GM12878 (cell line): ENCODE results near the gene EPOP. TPM values are rescaled to one million over a fixed set of nuclear protein-coding genes. Genes with fewer than 3 reads are reported as not detected.

Experiments
- ATAC-seq: fragments of 200-7000 bp; cut with Tn5 transposase; 3 replicates; pipeline ENCODE4 v1.9.1; 2020; ENCODE audit warnings: mild to moderate bottlenecking, moderate library complexity
- BruUV-seq: library from RNA; stranded (reverse); fragments of 400-500 nt; replicated peaks from 2 replicates; lab custom pipeline; 2021; lab: Mats Ljungman, UMichigan
- CTCF ChIA-PET: fragments of 300-600 bp; sonication (Branson Sonifier 250); formaldehyde crosslinking; extraction: SDS; loops from one replicate; lab custom pipeline; 2021; ENCODE audit warnings: inconsistent platforms; lab: Yijun Ruan, JAX
- POLR2A ChIA-PET: fragments of 350-600 bp; formaldehyde crosslinking; extraction: SDS; loops from one replicate; lab custom pipeline; 2021; ENCODE audit warnings: inconsistent platforms; lab: Charles Lee
- RAD21 ChIA-PET: fragments of 300-600 bp; sonication (Branson Sonifier 250); formaldehyde crosslinking; loops from one replicate; lab custom pipeline; 2023; ENCODE audit warnings: antibody characterized with exemption; ENCODE audit not compliant: unreplicated experiment; lab: Charles Lee
- SMC1A ChIA-PET: fragments of 300-600 bp; sonication (Branson Sonifier 250); formaldehyde crosslinking; loops from one replicate; lab custom pipeline; 2023; ENCODE audit not compliant: unreplicated experiment, uncharacterized antibody; lab: Charles Lee
- DNase-seq: peaks from one replicate; pipeline ENCODE4 v3.0.0-alpha.2; 2011; ENCODE audit warnings: low read depth, low spot score
- FAIRE-seq: peaks from 3 replicates; lab custom pipeline; 2011; peaks lifted over from hg19 to GRCh38; lab: Jason Lieb, UNC
- H2AFZ ChIP-seq: 2 replicates; pipeline ENCODE4 v1.6.0; 2011; ENCODE audit warnings: low read depth, low read length, control low read depth; ENCODE audit not compliant: control insufficient read depth
- H3K27ac ChIP-seq: 2 replicates; pipeline ENCODE4 v1.5.1; 2011; ENCODE audit warnings: control low read depth; ENCODE audit not compliant: control insufficient read depth, insufficient read depth
- H3K27me3 ChIP-seq, 2 experiments: replicated peaks in 1 of 2; 2 replicates each; pipeline versions ENCODE4 v1.6.0 to v1.6.1; 2011; ENCODE audit warnings: low read length in 1 of 2; ENCODE audit not compliant: control insufficient read depth in 2 of 2, insufficient read depth in 2 of 2
- H3K36me3 ChIP-seq, 2 experiments: 2 replicates each; pipeline ENCODE4 v1.5.1; 2011; ENCODE audit warnings: low read length in 1 of 2; ENCODE audit not compliant: control insufficient read depth in 2 of 2, insufficient read depth in 2 of 2
- H3K4me1 ChIP-seq: 2 replicates; pipeline ENCODE4 v1.6.1; 2011; ENCODE audit warnings: mild to moderate bottlenecking, low read length, moderate library complexity, mixed read lengths; ENCODE audit not compliant: control insufficient read depth, insufficient read depth
- H3K4me2 ChIP-seq: 2 replicates; pipeline ENCODE4 v1.6.0; 2011; ENCODE audit warnings: control low read depth; ENCODE audit not compliant: control insufficient read depth, insufficient read depth
- H3K4me3 ChIP-seq: fragments of 200-600 bp; sonication (generic); 2 replicates; pipeline ENCODE4 v1.5.1; 2016
- H3K79me2 ChIP-seq: 2 replicates; pipeline ENCODE4 v1.6.0; 2011; ENCODE audit warnings: low read length; ENCODE audit not compliant: control insufficient read depth, insufficient read depth
- H3K9ac ChIP-seq: 2 replicates; pipeline ENCODE4 v1.8.0; 2011; ENCODE audit warnings: low read length, control low read depth, mixed read lengths; ENCODE audit not compliant: control insufficient read depth, insufficient read depth
- H3K9me3 ChIP-seq: replicated peaks from 3 replicates; pipeline ENCODE4 v1.5.1; 2011; ENCODE audit warnings: mild to moderate bottlenecking, low read length; ENCODE audit not compliant: control insufficient read depth, insufficient read depth
- H4K20me1 ChIP-seq: 2 replicates; pipeline ENCODE4 v1.6.0; 2011; ENCODE audit not compliant: control insufficient read depth, insufficient read depth
- ATF2 ChIP-seq: IDR thresholded peaks from 2 replicates; pipeline ENCODE4 v1.6.1; 2012; ENCODE audit warnings: low read length, inconsistent platforms
- ATF7 ChIP-seq: fragments of 450-650 bp; IDR thresholded peaks from 2 replicates; pipeline ENCODE4 v1.6.1; 2016; ENCODE audit warnings: low read depth, mild to moderate bottlenecking
- BRCA1 ChIP-seq: IDR thresholded peaks from 2 replicates; pipeline ENCODE4 v1.6.1; 2011; ENCODE audit warnings: low read depth, low read length, improper control_type of control experiment
- IKZF2 ChIP-seq, 2 experiments: fragments of 450-650 bp; IDR thresholded peaks; 2 replicates each; pipeline ENCODE4 v1.6.1; 2017; ENCODE audit warnings: mild to moderate bottlenecking in 2 of 2, moderate library complexity in 2 of 2
- MLLT1 ChIP-seq: fragments of 450-650 bp; IDR thresholded peaks from 2 replicates; pipeline ENCODE4 v1.6.1; 2016; ENCODE audit warnings: mild to moderate bottlenecking
- NR2F1 ChIP-seq: fragments of 450-650 bp; conservative IDR thresholded peaks from 2 replicates; pipeline ENCODE4 v1.6.1; 2017; ENCODE audit warnings: mild to moderate bottlenecking
- WGBS: methylation state at CpG from one replicate; pipeline ENCODE4 v1.1.6; 2016; ENCODE audit warnings: low lambda C conversion rate; ENCODE audit not compliant: insufficient replicate concordance, insufficient coverage; ENCODE audit errors: missing lambda C conversion rate; 5-methylcytosine and 5-hydroxymethylcytosine counted together
- in situ Hi-C: fragments of 300-500 bp; cut with MboI; formaldehyde crosslinking; loops from 9 replicates; pipeline ENCODE4 v1.14.3; 2018; ENCODE audit warnings: mixed read lengths
- intact Hi-C: fragments of 100-400 bp; cut with micrococcal nuclease; formaldehyde crosslinking; loops from one replicate; pipeline ENCODE4 v1.14.2; 2022; ENCODE audit not compliant: unreplicated experiment
- polyA plus RNA-seq, 11 experiments: library from polyadenylated mRNA; depleted of rRNA in 4 of 11; unstranded in 6 of 11; stranded (reverse) in 5 of 11; fragments of >200 nt; fragmentation: Nextera tagmentation in 4 of 11; fragmentation: Illumina TruSeq in 1 of 11; extraction: Ambion mirVana in 4 of 11; extraction: Trizol in 1 of 11; gene quantifications; 1 replicate in 1 of 11; 2 replicates in 10 of 11; pipeline versions ENCODE4 v1.2.1 to v1.2.3, GENCODE V29; 2011 to 2016; ENCODE audit warnings: inconsistent platforms in 2 of 11, missing spikeins in 2 of 11, low read depth in 1 of 11
- total RNA-seq, 4 experiments: library from RNA; depleted of rRNA in 3 of 4; stranded (reverse); fragments of >200 nt in 3 of 4; fragmentation: Illumina TruSeq in 1 of 4; extraction: Trizol in 1 of 4; gene quantifications; 2 replicates each; pipeline versions ENCODE4 v1.2.1 to v1.2.3, GENCODE V29; 2013 to 2021
- TF ChIP-seq, protein P1 (sequence below): fragments of 450-650 bp; conservative IDR thresholded peaks from 2 replicates; pipeline ENCODE4 v1.6.1; 2017; ENCODE audit warnings: mild to moderate bottlenecking, moderate library complexity
- TF ChIP-seq, protein P2 (sequence below): fragments of 450-650 bp; formaldehyde crosslinking; IDR thresholded peaks from 2 replicates; pipeline ENCODE4 v1.4.0; 2022; ENCODE audit warnings: mild to moderate bottlenecking, moderate library complexity

EPOP gene
- total and polyA plus RNA-seq, 10 of the 15 experiments (the other 5 are each of a cell fraction or from before 2014, with no cell fraction given): 0.53 to 9.0 (median 3.7) TPM

GRCh38 chr17:38706505-38707216, 31.9 kb upstream of the EPOP start (continued):
- 0 out of 2 replicates have a peak, but pooled peaks have one; percentile 1 for TF ChIP-seq MLLT1
- TF ChIP-seq, protein P1, sequence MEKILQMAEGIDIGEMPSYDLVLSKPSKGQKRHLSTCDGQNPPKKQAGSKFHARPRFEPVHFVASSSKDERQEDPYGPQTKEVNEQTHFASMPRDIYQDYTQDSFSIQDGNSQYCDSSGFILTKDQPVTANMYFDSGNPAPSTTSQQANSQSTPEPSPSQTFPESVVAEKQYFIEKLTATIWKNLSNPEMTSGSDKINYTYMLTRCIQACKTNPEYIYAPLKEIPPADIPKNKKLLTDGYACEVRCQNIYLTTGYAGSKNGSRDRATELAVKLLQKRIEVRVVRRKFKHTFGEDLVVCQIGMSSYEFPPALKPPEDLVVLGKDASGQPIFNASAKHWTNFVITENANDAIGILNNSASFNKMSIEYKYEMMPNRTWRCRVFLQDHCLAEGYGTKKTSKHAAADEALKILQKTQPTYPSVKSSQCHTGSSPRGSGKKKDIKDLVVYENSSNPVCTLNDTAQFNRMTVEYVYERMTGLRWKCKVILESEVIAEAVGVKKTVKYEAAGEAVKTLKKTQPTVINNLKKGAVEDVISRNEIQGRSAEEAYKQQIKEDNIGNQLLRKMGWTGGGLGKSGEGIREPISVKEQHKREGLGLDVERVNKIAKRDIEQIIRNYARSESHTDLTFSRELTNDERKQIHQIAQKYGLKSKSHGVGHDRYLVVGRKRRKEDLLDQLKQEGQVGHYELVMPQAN: peak; percentile 38; the same call in 1 of the 2 replicates

GRCh38 chr17:38705803-38706504, 31.2 kb upstream of the EPOP start:
- RAD21 ChIA-PET: interaction anchor here (0.6 to 3.8 kb wide), 6 partner anchors 22 to 45 kb away, joined by 3 to 24 read pairs (median 4); partner anchors contain the start of gene CISD3
- intact Hi-C loops: no loop called here
- H3K36me3 ChIP-seq: peaks cover 14 to 28% of the 10 kb centered on the region in 2 experiments; a peak in 3 of 4 replicates
- peak overlapping the region; percentile 78 for H3K27ac ChIP-seq
- no peak overlapping the region for H2AFZ ChIP-seq
- SMC1A ChIA-PET: interaction anchor here (1.0 to 4.3 kb wide), 7 partner anchors 9 to 44 kb away, joined by 3 to 26 read pairs (median 6); partner anchors contain the start of gene EPOP
- POLR2A ChIA-PET: interaction anchor here (0.6 to 1.8 kb wide), 11 partner anchors 10 to 165 kb away, joined by 3 to 9 read pairs (median 5); partner anchors contain the start of genes CISD3, LASP1 and PSMB3
- peaks cover 63% of the 10 kb centered on the region for H3K79me2 ChIP-seq
- FAIRE-seq (no peak), ATAC-seq (no peak), DNase-seq (no peak)
- WGBS: 1% methylated on average over 30 of the region's 38 CpGs
- H3K9ac ChIP-seq: peak overlapping the region; percentile 87
- H3K9me3 ChIP-seq: no peaks in the 10 kb centered on the region
- H4K20me1 ChIP-seq: no peaks in the 10 kb centered on the region
- no peaks in the 10 kb centered on the region for H3K27me3 ChIP-seq
- CTCF ChIA-PET: interaction anchor here (1.0 to 3.2 kb wide), 7 partner anchors 23 to 42 kb away, joined by 4 to 17 read pairs (median 6); partner anchors contain the start of gene EPOP
- H3K4me1 ChIP-seq: peaks cover 17% of the 10 kb centered on the region
- H3K4me2 ChIP-seq: peak overlapping the region; percentile 81
- BruUV-seq: no TSS peak
- in situ Hi-C loops: no loop called here
- peak overlapping the region; percentile 99 for H3K4me3 ChIP-seq
- TF ChIP-seq IKZF2 (IDR thresholded peaks at IDR 0.05) (peak; percentile 66 to 75), NR2F1 (peak; percentile 52; the same call in 1 of the 2 replicates), MLLT1 (0 out of 2 replicates have a peak, but pooled peaks have one; percentile 22), ATF7 (0 out of 2 replicates have a peak, but pooled peaks have one; percentile 15), BRCA1 (no peak), ATF2 (no peak)
- TF ChIP-seq, protein P2, sequence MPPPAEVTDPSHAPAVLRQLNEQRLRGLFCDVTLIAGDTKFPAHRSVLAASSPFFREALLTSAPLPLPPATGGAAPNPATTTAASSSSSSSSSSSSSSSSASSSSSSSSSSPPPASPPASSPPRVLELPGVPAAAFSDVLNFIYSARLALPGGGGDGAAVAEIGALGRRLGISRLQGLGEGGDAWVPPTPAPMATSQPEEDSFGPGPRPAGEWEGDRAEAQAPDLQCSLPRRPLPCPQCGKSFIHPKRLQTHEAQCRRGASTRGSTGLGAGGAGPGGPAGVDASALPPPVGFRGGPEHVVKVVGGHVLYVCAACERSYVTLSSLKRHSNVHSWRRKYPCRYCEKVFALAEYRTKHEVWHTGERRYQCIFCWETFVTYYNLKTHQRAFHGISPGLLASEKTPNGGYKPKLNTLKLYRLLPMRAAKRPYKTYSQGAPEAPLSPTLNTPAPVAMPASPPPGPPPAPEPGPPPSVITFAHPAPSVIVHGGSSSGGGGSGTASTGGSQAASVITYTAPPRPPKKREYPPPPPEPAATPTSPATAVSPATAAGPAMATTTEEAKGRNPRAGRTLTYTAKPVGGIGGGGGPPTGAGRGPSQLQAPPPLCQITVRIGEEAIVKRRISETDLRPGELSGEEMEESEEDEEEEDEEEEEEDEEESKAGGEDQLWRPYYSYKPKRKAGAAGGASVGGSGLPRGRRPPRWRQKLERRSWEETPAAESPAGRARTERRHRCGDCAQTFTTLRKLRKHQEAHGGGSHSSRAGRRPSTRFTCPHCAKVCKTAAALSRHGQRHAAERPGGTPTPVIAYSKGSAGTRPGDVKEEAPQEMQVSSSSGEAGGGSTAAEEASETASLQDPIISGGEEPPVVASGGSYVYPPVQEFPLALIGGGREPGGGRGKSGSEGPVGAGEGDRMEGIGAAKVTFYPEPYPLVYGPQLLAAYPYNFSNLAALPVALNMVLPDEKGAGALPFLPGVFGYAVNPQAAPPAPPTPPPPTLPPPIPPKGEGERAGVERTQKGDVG (CRISPR knock-in tag): no peak
